GM12878 (cell line): ENCODE data around the gene MAMLD1. TPM values are rescaled to one million over a fixed set of nuclear protein-coding genes. Genes with fewer than 3 reads are reported as not detected.

Experiments used
- ATAC-seq: fragments of 200-7000 bp; cut with Tn5 transposase; 3 replicates; pipeline ENCODE4 v1.9.1; 2020; ENCODE audit warnings: mild to moderate bottlenecking, moderate library complexity
- BruUV-seq: library from RNA; stranded (reverse); fragments of 400-500 nt; replicated peaks from 2 replicates; lab custom pipeline; 2021; lab: Mats Ljungman, UMichigan
- CTCF ChIA-PET: fragments of 300-600 bp; sonication (Branson Sonifier 250); formaldehyde crosslinking; extraction: SDS; loops from one replicate; lab custom pipeline; 2021; ENCODE audit warnings: inconsistent platforms; lab: Yijun Ruan, JAX
- POLR2A ChIA-PET: fragments of 350-600 bp; formaldehyde crosslinking; extraction: SDS; loops from one replicate; lab custom pipeline; 2021; ENCODE audit warnings: inconsistent platforms; lab: Charles Lee
- RAD21 ChIA-PET: fragments of 300-600 bp; sonication (Branson Sonifier 250); formaldehyde crosslinking; loops from one replicate; lab custom pipeline; 2023; ENCODE audit warnings: antibody characterized with exemption; ENCODE audit not compliant: unreplicated experiment; lab: Charles Lee
- SMC1A ChIA-PET: fragments of 300-600 bp; sonication (Branson Sonifier 250); formaldehyde crosslinking; loops from one replicate; lab custom pipeline; 2023; ENCODE audit not compliant: unreplicated experiment, uncharacterized antibody; lab: Charles Lee
- DNase-seq: peaks from one replicate; pipeline ENCODE4 v3.0.0-alpha.2; 2011; ENCODE audit warnings: low read depth, low spot score
- FAIRE-seq: peaks from 3 replicates; lab custom pipeline; 2011; peaks lifted over from hg19 to GRCh38; lab: Jason Lieb, UNC
- H2AFZ ChIP-seq: 2 replicates; pipeline ENCODE4 v1.6.0; 2011; ENCODE audit warnings: low read depth, low read length, control low read depth; ENCODE audit not compliant: control insufficient read depth
- H3K27ac ChIP-seq: 2 replicates; pipeline ENCODE4 v1.5.1; 2011; ENCODE audit warnings: control low read depth; ENCODE audit not compliant: control insufficient read depth, insufficient read depth
- H3K27me3 ChIP-seq, 2 experiments: replicated peaks in 1 of 2; 2 replicates each; pipeline versions ENCODE4 v1.6.0 to v1.6.1; 2011; ENCODE audit warnings: low read length in 1 of 2; ENCODE audit not compliant: control insufficient read depth in 2 of 2, insufficient read depth in 2 of 2
- H3K36me3 ChIP-seq, 2 experiments: 2 replicates each; pipeline ENCODE4 v1.5.1; 2011; ENCODE audit warnings: low read length in 1 of 2; ENCODE audit not compliant: control insufficient read depth in 2 of 2, insufficient read depth in 2 of 2
- H3K4me1 ChIP-seq: 2 replicates; pipeline ENCODE4 v1.6.1; 2011; ENCODE audit warnings: mild to moderate bottlenecking, low read length, moderate library complexity, mixed read lengths; ENCODE audit not compliant: control insufficient read depth, insufficient read depth
- H3K4me2 ChIP-seq: 2 replicates; pipeline ENCODE4 v1.6.0; 2011; ENCODE audit warnings: control low read depth; ENCODE audit not compliant: control insufficient read depth, insufficient read depth
- H3K4me3 ChIP-seq: fragments of 200-600 bp; sonication (generic); 2 replicates; pipeline ENCODE4 v1.5.1; 2016
- H3K79me2 ChIP-seq: 2 replicates; pipeline ENCODE4 v1.6.0; 2011; ENCODE audit warnings: low read length; ENCODE audit not compliant: control insufficient read depth, insufficient read depth
- H3K9ac ChIP-seq: 2 replicates; pipeline ENCODE4 v1.8.0; 2011; ENCODE audit warnings: low read length, control low read depth, mixed read lengths; ENCODE audit not compliant: control insufficient read depth, insufficient read depth
- H3K9me3 ChIP-seq: replicated peaks from 3 replicates; pipeline ENCODE4 v1.5.1; 2011; ENCODE audit warnings: mild to moderate bottlenecking, low read length; ENCODE audit not compliant: control insufficient read depth, insufficient read depth
- H4K20me1 ChIP-seq: 2 replicates; pipeline ENCODE4 v1.6.0; 2011; ENCODE audit not compliant: control insufficient read depth, insufficient read depth
- MYC ChIP-seq: IDR thresholded peaks from 2 replicates; pipeline ENCODE4 v1.6.1; 2011; ENCODE audit warnings: mild to moderate bottlenecking, low read length, moderate library complexity, inconsistent platforms; ENCODE audit not compliant: insufficient read depth, insufficient replicate concordance, insufficient read length, severe bottlenecking
- RELB ChIP-seq: fragments of 450-650 bp; IDR thresholded peaks from 2 replicates; pipeline ENCODE4 v1.6.1; 2017; ENCODE audit warnings: low read depth, mild to moderate bottlenecking, moderate library complexity
- WGBS: methylation state at CpG from one replicate; pipeline ENCODE4 v1.1.6; 2016; ENCODE audit warnings: low lambda C conversion rate; ENCODE audit not compliant: insufficient replicate concordance, insufficient coverage; ENCODE audit errors: missing lambda C conversion rate; 5-methylcytosine and 5-hydroxymethylcytosine counted together
- in situ Hi-C: fragments of 300-500 bp; cut with MboI; formaldehyde crosslinking; loops from 9 replicates; pipeline ENCODE4 v1.14.3; 2018; ENCODE audit warnings: mixed read lengths
- intact Hi-C: fragments of 100-400 bp; cut with micrococcal nuclease; formaldehyde crosslinking; loops from one replicate; pipeline ENCODE4 v1.14.2; 2022; ENCODE audit not compliant: unreplicated experiment
- polyA plus RNA-seq, 11 experiments: library from polyadenylated mRNA; depleted of rRNA in 4 of 11; unstranded in 6 of 11; stranded (reverse) in 5 of 11; fragments of >200 nt; fragmentation: Nextera tagmentation in 4 of 11; fragmentation: Illumina TruSeq in 1 of 11; extraction: Ambion mirVana in 4 of 11; extraction: Trizol in 1 of 11; gene quantifications; 1 replicate in 1 of 11; 2 replicates in 10 of 11; pipeline versions ENCODE4 v1.2.1 to v1.2.3, GENCODE V29; 2011 to 2016; ENCODE audit warnings: inconsistent platforms in 2 of 11, missing spikeins in 2 of 11, low read depth in 1 of 11
- total RNA-seq, 4 experiments: library from RNA; depleted of rRNA in 3 of 4; stranded (reverse); fragments of >200 nt in 3 of 4; fragmentation: Illumina TruSeq in 1 of 4; extraction: Trizol in 1 of 4; gene quantifications; 2 replicates each; pipeline versions ENCODE4 v1.2.1 to v1.2.3, GENCODE V29; 2013 to 2021

MAMLD1 gene
- total and polyA plus RNA-seq, 10 of the 15 experiments (the other 5 are each of a cell fraction or from before 2014, with no cell fraction given) = 0.03 to 0.05 TPM; not detected in 8

GRCh38 chrX:150364347-150365050 lies 1.4 kb downstream of the MAMLD1 start:
- no peak overlapping the region for H3K4me3 ChIP-seq
- ChIA-PET RAD21 (no interaction called here), SMC1A (no interaction called here), POLR2A (no interaction called here), CTCF (interaction anchor here (0.7 kb wide), 2 partner anchors 177 to 384 kb away, joined by 3 read pairs; no protein-coding TSS in a partner anchor)
- no peaks in the 10 kb centered on the region for H3K36me3 ChIP-seq
- no peak for FAIRE-seq
- H3K9ac ChIP-seq = no peak overlapping the region
- H3K4me2 ChIP-seq = peak overlapping the region; percentile 17; the same call in 1 of the 2 replicates
- no peaks in the 10 kb centered on the region for H3K4me1 ChIP-seq
- H2AFZ ChIP-seq = no peak overlapping the region
- no peaks in the 10 kb centered on the region for H4K20me1 ChIP-seq
- peak; percentile 51 for ATAC-seq
- DNase-seq = no peak
- TF ChIP-seq MYC (no peak), RELB (no peak)
- no peaks in the 10 kb centered on the region; the same call in 2 of the 3 replicates for H3K9me3 ChIP-seq
- WGBS = 32% methylated on average over 52 of the region's 66 CpGs
- H3K27me3 ChIP-seq = peaks cover 2 to 7% of the 10 kb centered on the region in 2 experiments; a peak in 3 of 4 replicates
- no peaks in the 10 kb centered on the region for H3K79me2 ChIP-seq
- no TSS peak for BruUV-seq
- intact Hi-C loops (no loop called here), in situ Hi-C loops (no loop called here)
- H3K27ac ChIP-seq = no peak overlapping the region
